Tibial nerve (tissue), 4 donors: ENCODE results near the gene TMSB15B. TPM values are rescaled to one million over a fixed set of nuclear protein-coding genes. Genes with fewer than 3 reads are reported as not detected.
"Not testable (repeated sequence)": the region's sequence is repeated elsewhere in the genome, so short reads cannot be mapped to it uniquely, and the experiment has no call there.

Experiments used
- DNase-seq, 2 donors: peaks; one replicate each; pipeline ENCODE4 v3.0.0-alpha.2; 2019; ENCODE audit warnings: low spot score in 2 of 2
- H3K27ac ChIP-seq, 4 donors: fragments of 200-600 bp; sonication (generic) in 3 of 4; one replicate each; pipeline ENCODE4 v1.5.1; 2017 to 2019; ENCODE audit warnings: mild to moderate bottlenecking in 1 of 4
- H3K27me3 ChIP-seq, 2 donors: fragments of 200-600 bp; sonication (generic) in 1 of 2; one replicate each; pipeline versions ENCODE4 v1.5.1 to v1.6.0; 2017 to 2019
- H3K36me3 ChIP-seq, 3 donors: fragments of 200-600 bp; sonication (generic); one replicate each; pipeline ENCODE4 v1.5.1; 2018 to 2019
- H3K4me1 ChIP-seq, 4 donors: fragments of 200-600 bp; sonication (generic) in 3 of 4; one replicate each; pipeline ENCODE4 v1.5.1; 2017 to 2019
- H3K4me3 ChIP-seq, 4 donors: fragments of 200-600 bp; sonication (generic) in 3 of 4; one replicate each; pipeline ENCODE4 v1.5.1; 2017 to 2019; ENCODE audit warnings: mild to moderate bottlenecking in 1 of 4, moderate library complexity in 1 of 4
- H3K9me3 ChIP-seq, 4 donors: fragments of 200-600 bp; sonication (generic) in 3 of 4; one replicate each; pipeline ENCODE4 v1.5.1; 2017 to 2019
- EP300 ChIP-seq, 2 donors: sonication (generic); formaldehyde crosslinking; IDR thresholded peaks; one replicate each; pipeline ENCODE4 v1.6.1; 2017; ENCODE audit warnings: antibody characterized with exemption in 2 of 2, mild to moderate bottlenecking in 1 of 2
- POLR2A ChIP-seq, 2 donors: fragments of 450-650 bp; IDR thresholded peaks; one replicate each; pipeline ENCODE4 v1.6.1; 2017; ENCODE audit warnings: antibody characterized with exemption in 2 of 2, mild to moderate bottlenecking in 2 of 2, moderate library complexity in 2 of 2
- WGBS, 2 donors: methylation state at CpG; one replicate each; pipeline ENCODE4 v1.1.5; 2018; 5-methylcytosine and 5-hydroxymethylcytosine counted together
- total RNA-seq, 4 donors: library from RNA; depleted of rRNA; stranded (reverse); fragments of >200 nt; gene quantifications; one replicate each; pipeline ENCODE4 v1.1.0, GENCODE V29; 2016
- TF ChIP-seq, protein P1 (sequence below), 5 experiments: fragments of 200-600 bp in 3 of 5; fragments of 450-650 bp in 2 of 5; sonication (generic) in 3 of 5; IDR thresholded peaks; one replicate each; pipeline ENCODE4 v1.5.1; 2016 to 2019; ENCODE audit warnings: antibody characterized with exemption in 5 of 5, mild to moderate bottlenecking in 3 of 5, moderate library complexity in 2 of 5

Gene TMSB15B
- total RNA-seq, 4 donors from 2014 or later = 1.2 to 3.3 (median 2.2) TPM

GRCh38 chrX:104013158-104013557 is 50.7 kb downstream of the TMSB15B start:
- no peaks in the 10 kb centered on the region for H3K36me3 ChIP-seq
- WGBS, 2 donors = 92% methylated on average over 24 of the region's 24 CpGs; no CpG with 5 or more reads in 1 of the 2 donors
- TF ChIP-seq POLR2A (IDR thresholded peaks at IDR 0.05) (no peak), EP300 (IDR thresholded peaks at IDR 0.05) (no peak)
- TF ChIP-seq, protein P1, sequence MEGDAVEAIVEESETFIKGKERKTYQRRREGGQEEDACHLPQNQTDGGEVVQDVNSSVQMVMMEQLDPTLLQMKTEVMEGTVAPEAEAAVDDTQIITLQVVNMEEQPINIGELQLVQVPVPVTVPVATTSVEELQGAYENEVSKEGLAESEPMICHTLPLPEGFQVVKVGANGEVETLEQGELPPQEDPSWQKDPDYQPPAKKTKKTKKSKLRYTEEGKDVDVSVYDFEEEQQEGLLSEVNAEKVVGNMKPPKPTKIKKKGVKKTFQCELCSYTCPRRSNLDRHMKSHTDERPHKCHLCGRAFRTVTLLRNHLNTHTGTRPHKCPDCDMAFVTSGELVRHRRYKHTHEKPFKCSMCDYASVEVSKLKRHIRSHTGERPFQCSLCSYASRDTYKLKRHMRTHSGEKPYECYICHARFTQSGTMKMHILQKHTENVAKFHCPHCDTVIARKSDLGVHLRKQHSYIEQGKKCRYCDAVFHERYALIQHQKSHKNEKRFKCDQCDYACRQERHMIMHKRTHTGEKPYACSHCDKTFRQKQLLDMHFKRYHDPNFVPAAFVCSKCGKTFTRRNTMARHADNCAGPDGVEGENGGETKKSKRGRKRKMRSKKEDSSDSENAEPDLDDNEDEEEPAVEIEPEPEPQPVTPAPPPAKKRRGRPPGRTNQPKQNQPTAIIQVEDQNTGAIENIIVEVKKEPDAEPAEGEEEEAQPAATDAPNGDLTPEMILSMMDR (IDR thresholded peaks at IDR 0.05) = no peak
- H3K27me3 ChIP-seq = peaks cover 0 to 22% of the 10 kb centered on the region in 2 donors
- H3K9me3 ChIP-seq = peaks cover 0 to 7% (median 0%) of the 10 kb centered on the region in 4 donors
- no peaks in the 10 kb centered on the region for H3K4me1 ChIP-seq
- H3K4me3 ChIP-seq = no peak overlapping the region
- DNase-seq = no peak
- no peak overlapping the region for H3K27ac ChIP-seq

GRCh38 chrX:104013606-104014005 is 51.2 kb downstream of the TMSB15B start, which contains the start of gene H2BW1:
TSS of gene H2BW1 (minus strand) at chrX:104013708. CDS start at chrX:104013576, 132 bp downstream.
- H3K27ac ChIP-seq = no peak within 1 kb of the TSS

DNA sequence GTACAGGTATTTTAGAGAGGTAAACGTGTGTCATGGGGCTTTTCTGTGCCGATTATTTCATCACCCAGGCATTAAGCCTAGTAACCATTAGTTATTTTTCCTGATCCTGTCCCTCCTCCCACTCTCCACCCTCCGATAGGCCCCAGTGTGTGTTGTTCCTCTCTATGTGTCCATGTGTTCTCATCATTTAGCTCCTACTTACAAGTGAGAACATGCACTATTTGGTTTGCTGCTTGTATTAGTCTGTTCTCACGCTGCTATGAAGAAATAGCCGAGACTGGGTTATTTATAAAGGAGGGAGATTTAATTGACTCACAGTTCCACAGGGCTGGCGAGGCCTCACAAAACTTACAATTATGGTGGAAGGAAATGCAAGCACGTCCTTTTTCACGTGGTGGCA is 53.1 kb downstream of the TMSB15B start:
- H3K36me3 ChIP-seq, H3K27ac ChIP-seq, H3K9me3 ChIP-seq, H3K4me3 ChIP-seq, H3K4me1 ChIP-seq, DNase-seq: not testable (repeated sequence)
- peaks cover 0 to 20% of the 10 kb centered on the region in 2 donors for H3K27me3 ChIP-seq
- 62 to 65% methylated on average over 8 of the region's 8 CpGs for WGBS, 2 donors

More at GRCh38 chrX:104013606-104014005, 51.2 kb downstream of the TMSB15B start, which contains the start of gene H2BW1:
- TF ChIP-seq POLR2A (IDR thresholded peaks at IDR 0.05) (no peak), EP300 (IDR thresholded peaks at IDR 0.05) (no peak)
- TF ChIP-seq, protein P1 (IDR thresholded peaks at IDR 0.05) = no peak
- DNase-seq = no peak
- peaks cover 0 to 19% of the 10 kb centered on the region in 2 donors for H3K27me3 ChIP-seq
- no peak within 1 kb of the TSS for H3K4me3 ChIP-seq
- H3K36me3 ChIP-seq = no peaks in the 10 kb centered on the region
- WGBS, 2 donors = 90% methylated on average over 20 of the region's 20 CpGs; no CpG with 5 or more reads in 1 of the 2 donors
- H3K9me3 ChIP-seq = peaks cover 0 to 7% (median 0%) of the 10 kb centered on the region in 4 donors
- no peaks in the 10 kb centered on the region for H3K4me1 ChIP-seq

Other genes starting within 250 kb of the TMSB15B start
- gene PLP1, start 185.8 kb upstream of the TMSB15B start, total RNA-seq = 100 to 1,000 TPM; 256 to 727 (median 404) TPM
- gene RAB9B, start 130.4 kb upstream of the TMSB15B start, total RNA-seq = 1 to 10 TPM; 2.3 to 4.8 (median 3.0) TPM
- gene H2BW1, start 51.1 kb downstream of the TMSB15B start, total RNA-seq = not detected
- not detected for gene H2BW2, start 77.3 kb downstream of the TMSB15B start, total RNA-seq
- 1 to 10 TPM; 1.6 to 4.8 (median 1.9) TPM for gene TMSB15C, start 113.6 kb downstream of the TMSB15B start, total RNA-seq
- gene ZCCHC18, start 149.9 kb downstream of the TMSB15B start, total RNA-seq = 1 to 10 TPM; 1.3 to 3.3 (median 1.7) TPM
- gene SLC25A53, start 194.4 kb downstream of the TMSB15B start, total RNA-seq = 10 to 100 TPM in 2 of 4 donors, 1 to 10 TPM in 2; 2.2 to 26.1 (median 13.2) TPM
- gene FAM199X, start 203.8 kb downstream of the TMSB15B start, total RNA-seq = 10 to 100 TPM; 21.6 to 44.4 (median 34.0) TPM